HG03280 (cell line): ENCODE measurements around the gene ELL2.

ENCODE experiments used
- ATAC-seq: cut with Tn5 transposase; IDR thresholded peaks from one replicate; pipeline ENCODE4 v1.9.1; 2021; ENCODE audit warnings: mild to moderate bottlenecking, moderate library complexity; ENCODE audit not compliant: unreplicated experiment

Gene ELL2

DNA sequence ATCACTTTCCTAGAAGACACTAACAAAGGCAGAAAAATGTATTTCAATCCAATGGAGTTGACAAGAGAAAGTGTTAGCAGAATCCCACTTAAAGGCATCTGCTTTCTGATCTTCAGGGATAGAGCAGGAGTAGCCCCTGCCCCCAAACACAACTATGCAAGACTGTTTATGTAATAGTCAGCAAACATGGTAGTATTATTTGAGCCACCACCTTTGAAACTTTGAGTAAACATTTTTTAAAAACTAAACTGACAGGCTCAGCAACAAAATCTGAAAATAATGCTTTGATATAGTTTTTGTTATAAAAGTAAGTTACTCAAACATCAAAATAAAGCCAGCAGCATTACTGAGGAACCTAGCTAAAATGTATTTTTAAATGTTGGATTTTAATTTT lies 4.8 kb downstream of the ELL2 start:
- no peak for ATAC-seq

DNA sequence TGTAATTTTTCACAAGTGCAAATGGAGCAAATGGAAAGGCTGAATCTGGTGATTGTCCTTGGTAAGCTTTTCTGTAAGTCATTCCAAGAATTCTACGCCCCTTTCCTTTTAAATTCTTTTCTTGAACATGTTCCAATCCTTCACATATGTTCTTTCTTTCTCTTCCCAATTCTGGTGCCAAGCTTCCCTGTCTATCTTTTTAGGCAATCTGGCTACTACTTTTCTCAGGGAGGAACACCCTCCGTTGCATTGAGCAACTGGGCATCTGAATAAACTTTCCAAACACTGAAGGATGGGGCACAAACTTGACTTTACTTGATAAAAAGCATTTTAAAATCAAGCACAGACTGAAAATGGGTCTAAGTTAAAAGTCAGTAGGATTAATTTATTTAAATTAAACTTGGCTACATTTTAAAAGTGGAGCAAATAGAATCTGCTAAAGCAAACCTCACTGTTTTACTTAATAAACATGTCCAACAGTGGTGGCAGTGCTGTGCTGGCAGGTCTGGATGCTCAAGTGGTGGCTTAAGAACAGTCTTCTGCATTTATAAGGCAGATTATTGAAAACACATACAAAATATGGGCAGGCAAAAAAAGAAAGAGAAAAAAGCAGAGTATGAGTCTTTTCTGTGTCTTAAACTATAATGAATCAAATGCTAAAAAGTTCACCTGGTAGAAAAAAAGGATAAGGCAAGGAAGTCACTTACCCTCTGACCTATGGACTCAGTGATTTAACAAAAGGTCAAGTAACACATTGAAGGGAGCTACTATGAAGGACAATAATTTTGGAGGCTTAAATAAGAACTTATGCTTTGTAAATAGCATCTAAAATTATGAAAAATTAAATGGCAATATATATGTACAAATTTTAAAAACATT lies 5.4 kb downstream of the ELL2 start:
- no peak for ATAC-seq

DNA sequence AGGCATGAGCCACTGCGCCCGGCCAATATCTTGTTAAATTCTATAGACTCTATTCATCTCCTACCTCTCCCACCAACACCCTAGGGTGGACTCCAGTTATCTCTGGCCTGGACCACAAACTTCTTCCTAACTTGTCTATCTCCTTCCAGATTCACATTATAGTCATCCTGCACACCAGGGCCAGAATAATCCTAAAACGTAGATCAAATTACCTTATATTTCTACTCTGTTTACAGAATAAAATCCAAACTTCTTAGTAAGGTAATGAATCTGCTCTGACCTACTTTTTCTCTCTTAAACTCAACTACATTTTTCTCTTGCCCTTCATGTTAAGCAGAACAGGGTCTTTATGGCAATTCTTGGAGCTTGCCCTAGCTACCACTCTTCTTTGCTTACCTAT lies 6.9 kb downstream of the ELL2 start:
- no peak for ATAC-seq

GRCh38 chr5:95953021-95953702 lies 8.5 kb downstream of the ELL2 start:
- ATAC-seq: no peak

DNA sequence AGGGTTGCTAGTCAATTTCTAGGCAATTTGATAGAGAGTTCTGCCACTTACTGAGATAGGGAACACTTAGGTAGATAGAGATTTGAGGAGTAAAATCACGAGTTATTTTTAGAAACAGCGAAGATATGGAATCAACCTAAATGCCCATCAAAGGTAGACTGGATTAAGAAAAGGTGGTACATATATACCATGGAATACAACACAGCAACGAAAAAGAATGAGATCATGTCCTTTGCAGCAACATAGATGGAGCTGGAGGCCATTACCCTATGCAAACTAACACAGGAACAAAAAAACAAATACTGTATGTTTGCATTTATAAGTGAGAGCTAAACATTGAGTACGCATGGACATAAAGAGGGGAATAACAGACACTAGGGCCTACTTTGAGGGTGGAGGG lies 9.7 kb downstream of the ELL2 start:
- no peak for ATAC-seq

- ATAC-seq: peak; percentile 47
Measured at GRCh38 chr5:95949810-95950209, 11.8 kb downstream of the ELL2 start.

GRCh38 chr5:95948631-95949030 lies 13.0 kb downstream of the ELL2 start:
- ATAC-seq: no peak

- no peak for ATAC-seq
Measured at GRCh38 chr5:95946451-95946850, 15.2 kb downstream of the ELL2 start.

GRCh38 chr5:95942968-95943367 lies 18.7 kb downstream of the ELL2 start:
- ATAC-seq: no peak

DNA sequence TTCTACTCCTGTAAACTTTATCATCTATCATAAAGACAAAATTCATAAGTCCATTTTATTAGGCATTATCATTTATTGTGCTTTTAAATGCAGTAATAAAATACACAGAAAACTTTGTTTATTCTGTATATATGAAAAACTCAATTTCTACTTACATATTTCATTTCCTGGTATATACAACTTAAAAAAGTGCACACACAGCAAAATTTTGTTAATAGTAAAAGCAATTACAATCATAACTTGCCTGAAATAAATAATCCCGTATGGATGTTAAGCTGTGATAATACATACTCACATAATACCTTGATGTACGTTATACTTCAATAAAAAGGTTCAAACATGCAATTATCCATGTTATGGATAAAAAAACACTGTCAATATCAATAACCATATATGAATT lies 19.2 kb downstream of the ELL2 start:
- no peak for ATAC-seq

GRCh38 chr5:95941756-95942155 lies 19.9 kb downstream of the ELL2 start:
- no peak for ATAC-seq

- no peak for ATAC-seq
Measured at GRCh38 chr5:95940758-95941682, 20.6 kb downstream of the ELL2 start.

DNA sequence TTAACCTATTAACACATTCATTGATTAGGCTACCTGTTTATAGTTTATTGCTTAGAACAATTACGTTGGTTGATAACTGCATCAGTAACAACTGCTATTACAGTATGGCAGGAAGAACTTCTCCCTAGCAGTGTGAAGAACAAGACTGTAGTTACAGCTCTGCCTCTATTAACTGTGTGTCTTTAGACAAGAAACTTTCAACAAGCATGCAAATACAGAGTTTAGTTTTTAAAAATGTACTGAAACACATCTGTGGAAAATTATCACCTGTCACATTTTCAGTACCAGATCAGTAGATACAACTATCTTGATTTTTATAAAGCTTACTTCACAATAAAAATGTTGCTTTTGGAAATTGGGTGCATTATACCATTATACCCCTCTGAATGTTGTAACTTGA lies 22.2 kb downstream of the ELL2 start:
- ATAC-seq: peak; percentile 71

DNA sequence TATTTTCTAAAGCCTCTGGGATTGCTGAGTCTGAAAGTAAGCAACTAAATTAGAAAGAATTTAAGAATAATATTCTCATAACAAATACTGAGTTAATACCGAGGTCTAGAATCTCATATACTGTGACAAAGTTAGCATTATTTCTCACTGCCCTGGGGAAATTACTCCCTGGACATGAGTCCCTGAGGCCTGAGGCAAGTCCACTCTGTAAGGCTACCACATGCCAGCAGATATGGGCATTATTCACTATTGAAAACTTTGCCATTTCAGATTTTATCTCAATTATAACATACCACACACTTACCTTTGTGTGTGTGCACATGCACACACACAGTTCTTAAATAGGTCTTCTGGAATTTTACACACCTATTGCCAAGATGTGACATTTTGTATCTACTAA lies 22.9 kb downstream of the ELL2 start:
- no peak for ATAC-seq

DNA sequence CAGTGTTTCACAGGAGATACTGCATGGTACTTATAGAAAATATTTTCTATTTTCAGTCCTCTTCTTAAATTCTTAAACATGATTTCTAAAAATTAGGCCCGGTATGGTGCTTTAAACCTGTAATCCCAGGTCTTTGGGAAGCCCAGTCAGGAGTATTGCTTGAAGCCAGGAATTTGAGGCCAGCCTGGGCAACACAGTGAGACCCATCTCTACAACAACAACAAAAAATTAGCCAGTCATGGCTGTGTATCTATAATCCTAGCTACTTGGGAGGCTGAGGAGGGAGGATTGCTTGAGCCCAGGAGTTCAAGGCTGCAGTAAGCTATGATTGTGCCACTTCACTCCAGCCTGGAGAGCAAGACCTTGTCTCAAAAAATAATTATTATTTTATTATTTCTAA lies 23.3 kb downstream of the ELL2 start:
- no peak for ATAC-seq

DNA sequence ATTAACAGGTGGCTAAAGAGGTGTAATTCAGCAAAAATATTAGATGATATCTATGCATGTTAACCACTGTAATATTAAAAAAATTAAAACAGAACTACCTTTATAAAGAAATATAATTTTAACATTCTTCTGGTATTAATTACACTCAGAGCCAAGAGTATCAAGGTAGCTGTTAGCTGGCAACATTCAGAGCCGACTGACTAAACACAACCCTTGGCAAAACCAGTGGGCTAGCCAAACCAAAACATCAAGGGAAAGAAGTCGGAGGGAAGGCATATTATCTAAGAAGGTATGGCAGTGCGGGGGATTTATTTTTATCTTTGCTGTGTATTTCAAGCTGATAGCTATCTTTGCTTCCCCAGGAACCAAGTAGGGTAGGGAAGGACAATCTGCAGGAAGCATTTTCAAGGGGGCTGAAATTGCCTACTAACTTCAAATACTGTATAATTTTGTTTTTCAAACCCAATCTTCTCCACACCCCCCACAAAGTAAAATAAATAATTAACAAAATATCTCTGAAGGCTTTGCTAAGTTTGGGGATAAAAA lies 24.0 kb downstream of the ELL2 start:
- ATAC-seq: no peak

- ATAC-seq: no peak
Measured at GRCh38 chr5:95936812-95937397, 24.7 kb downstream of the ELL2 start.

DNA sequence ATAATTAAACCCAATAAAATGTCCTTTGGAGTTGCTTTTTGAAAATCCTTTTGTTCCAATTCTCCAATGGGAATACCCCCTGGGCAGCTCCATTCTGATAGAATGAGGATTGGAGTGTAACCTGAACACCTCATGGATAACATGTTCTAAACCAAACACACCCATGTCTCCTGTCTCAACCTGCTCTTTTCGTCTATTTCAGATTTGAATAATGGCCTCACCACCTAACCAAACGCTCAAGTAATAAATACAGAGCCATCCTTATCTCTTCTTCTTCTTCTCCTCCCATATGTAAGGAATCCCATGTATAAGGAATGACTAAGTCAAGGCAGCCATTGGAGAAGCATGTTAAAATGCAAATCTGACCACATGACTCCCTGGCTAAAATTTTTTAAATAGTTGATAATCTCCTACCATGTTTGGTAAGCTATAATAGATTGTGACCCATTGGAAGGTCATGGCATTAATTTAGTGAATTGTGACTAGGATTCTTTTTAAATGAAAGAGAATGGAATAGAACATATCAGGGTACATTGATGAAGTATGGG lies 26.0 kb downstream of the ELL2 start:
- no peak for ATAC-seq

GRCh38 chr5:95934207-95934804 lies 27.3 kb downstream of the ELL2 start:
- ATAC-seq: no peak

DNA sequence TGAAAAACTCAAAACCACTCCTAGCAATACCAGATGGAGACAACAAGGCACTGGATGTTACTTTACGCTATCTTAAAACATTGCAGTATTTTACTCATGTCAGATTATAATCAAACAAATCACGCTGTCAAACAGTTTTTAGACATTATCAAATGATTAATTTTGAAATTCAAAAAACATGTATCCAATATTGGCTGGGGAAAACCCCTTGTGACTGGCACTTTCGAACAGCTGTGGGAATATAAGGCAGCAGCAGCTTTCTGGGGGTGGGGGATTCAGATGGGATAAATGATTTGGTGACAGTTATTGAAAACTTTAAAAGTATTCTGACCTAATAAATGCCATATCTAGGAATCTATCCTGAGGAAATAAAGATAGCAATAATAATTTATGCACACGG lies 28.7 kb downstream of the ELL2 start:
- no peak for ATAC-seq
